GM19238 (cell line): ENCODE data around the gene PPP3R1.

Experiments used
- DNase-seq: peaks from one replicate; pipeline ENCODE4 v3.0.0; 2011; ENCODE audit warnings: low spot score; ENCODE audit not compliant: insufficient read length

Gene PPP3R1

GRCh38 chr2:68235090-68235489 is 17.2 kb downstream of the PPP3R1 start:
- DNase-seq: no peak

- DNase-seq: no peak
Measured at GRCh38 chr2:68234405-68234804, 17.9 kb downstream of the PPP3R1 start.

- DNase-seq: no peak
Measured at GRCh38 chr2:68231061-68231372, 21.3 kb downstream of the PPP3R1 start.

GRCh38 chr2:68230241-68231060 is 21.9 kb downstream of the PPP3R1 start:
- DNase-seq: no peak

- DNase-seq: no peak
Measured at GRCh38 chr2:68226794-68227193, 25.5 kb downstream of the PPP3R1 start.

GRCh38 chr2:68225119-68225632 is 27.2 kb downstream of the PPP3R1 start:
- DNase-seq: no peak

GRCh38 chr2:68223419-68223818 is 28.9 kb downstream of the PPP3R1 start:
- no peak for DNase-seq

GRCh38 chr2:68222287-68222686 is 30.0 kb downstream of the PPP3R1 start:
- DNase-seq: no peak

- DNase-seq: no peak
Measured at GRCh38 chr2:68218343-68218901, 33.9 kb downstream of the PPP3R1 start.

GRCh38 chr2:68217729-68218128 is 34.6 kb downstream of the PPP3R1 start:
- DNase-seq: no peak

GRCh38 chr2:68216454-68217310 is 35.6 kb downstream of the PPP3R1 start:
- no peak for DNase-seq

- DNase-seq: no peak
Measured at GRCh38 chr2:68214381-68214780, 38.0 kb downstream of the PPP3R1 start.

- no peak for DNase-seq
Measured at GRCh38 chr2:68206793-68207192, 45.5 kb downstream of the PPP3R1 start.

GRCh38 chr2:68203587-68203986 is 48.7 kb downstream of the PPP3R1 start:
- peak; percentile 32 for DNase-seq

GRCh38 chr2:68200157-68200787 is 52.1 kb downstream of the PPP3R1 start:
- no peak for DNase-seq

- DNase-seq: no peak
Measured at GRCh38 chr2:68196120-68196716, 56.1 kb downstream of the PPP3R1 start.

- no peak for DNase-seq
Measured at GRCh38 chr2:68195096-68195495, 57.2 kb downstream of the PPP3R1 start.

GRCh38 chr2:68193787-68194372 is 58.5 kb downstream of the PPP3R1 start:
- DNase-seq: no peak

GRCh38 chr2:68193144-68193543 is 59.2 kb downstream of the PPP3R1 start:
- DNase-seq: no peak

GRCh38 chr2:68190991-68191731 is 61.2 kb downstream of the PPP3R1 start:
- DNase-seq: no peak
